GM18517 (cell line): Measurements from ENCODE around the gene TXNRD3.

ENCODE experiments used
- ATAC-seq: cut with Tn5 transposase; IDR thresholded peaks from one replicate; pipeline ENCODE4 v1.9.1; 2021; ENCODE audit warnings: mild to moderate bottlenecking, moderate library complexity; ENCODE audit not compliant: unreplicated experiment

Gene TXNRD3

GRCh38 chr3:126672741-126673140 is 17.8 kb upstream of the TXNRD3 start:
- ATAC-seq: no peak

DNA sequence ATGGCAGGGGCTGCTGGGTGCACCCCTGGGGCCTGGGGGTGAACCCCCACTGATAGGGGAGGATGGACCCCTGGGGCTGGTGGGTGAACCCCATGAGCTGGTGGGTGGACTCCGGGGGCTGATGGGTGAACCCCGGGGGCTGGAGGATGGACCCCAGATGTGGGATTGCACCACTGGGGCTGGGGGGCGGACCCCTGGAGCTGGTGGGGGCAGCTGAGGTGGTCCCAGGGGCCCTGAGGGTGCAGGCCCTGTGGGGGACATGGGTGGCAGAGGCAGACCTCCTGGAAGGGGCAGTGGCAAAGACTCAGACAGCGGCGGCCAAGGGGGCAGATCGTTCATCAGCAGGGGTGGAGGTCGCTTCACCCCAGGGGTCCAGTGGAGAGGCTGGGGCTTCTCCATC is 17.4 kb upstream of the TXNRD3 start:
- no peak for ATAC-seq

GRCh38 chr3:126671521-126671920 is 16.6 kb upstream of the TXNRD3 start:
- no peak for ATAC-seq

DNA sequence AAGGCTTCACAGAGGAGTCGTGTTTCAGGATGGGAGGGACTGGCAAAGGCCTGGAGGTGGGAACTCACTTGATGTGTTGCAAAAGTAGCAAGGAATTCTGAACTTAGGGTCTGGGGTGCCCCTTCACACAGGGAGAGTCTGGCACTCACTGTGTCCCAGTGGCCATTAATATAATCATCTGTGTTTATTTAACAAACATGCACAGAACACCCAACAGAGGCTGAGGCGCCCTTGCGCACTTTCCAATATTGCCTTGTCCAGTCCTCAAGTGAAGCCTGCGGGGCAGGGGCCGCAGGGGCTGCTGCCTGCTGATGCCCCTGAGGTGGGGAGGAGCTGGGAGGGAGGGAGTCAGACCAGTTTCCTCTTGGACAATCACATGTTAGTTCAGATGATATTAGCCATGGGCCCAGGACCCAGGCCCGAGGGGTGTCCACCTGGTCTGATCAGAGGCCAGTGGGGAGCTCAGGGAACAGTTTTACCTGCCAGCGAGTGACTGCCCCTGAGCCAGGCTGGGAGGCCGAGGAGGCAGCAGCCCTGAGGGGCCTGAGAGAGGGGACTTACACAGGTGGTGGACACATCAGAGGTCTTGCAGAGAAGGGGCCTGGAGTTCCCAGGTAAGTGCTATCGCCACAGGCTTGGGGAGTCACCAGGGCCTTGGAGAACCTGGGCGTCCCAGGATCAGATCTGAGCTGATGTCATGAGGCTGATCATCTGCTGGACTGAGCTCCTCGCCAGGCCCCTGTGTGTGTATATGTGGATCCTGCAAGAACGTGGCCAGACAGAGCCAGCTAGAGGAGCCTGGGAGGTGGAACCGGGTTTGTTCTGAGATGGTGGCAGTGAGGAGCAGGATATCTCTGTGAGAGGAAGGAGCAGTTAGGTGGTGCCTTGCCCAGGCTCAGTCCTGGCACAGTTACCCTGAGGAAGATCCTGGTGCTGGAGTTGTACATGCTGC is 13.8 kb upstream of the TXNRD3 start:
- no peak for ATAC-seq

GRCh38 chr3:126667631-126668449 is 12.9 kb upstream of the TXNRD3 start:
- ATAC-seq: no peak

DNA sequence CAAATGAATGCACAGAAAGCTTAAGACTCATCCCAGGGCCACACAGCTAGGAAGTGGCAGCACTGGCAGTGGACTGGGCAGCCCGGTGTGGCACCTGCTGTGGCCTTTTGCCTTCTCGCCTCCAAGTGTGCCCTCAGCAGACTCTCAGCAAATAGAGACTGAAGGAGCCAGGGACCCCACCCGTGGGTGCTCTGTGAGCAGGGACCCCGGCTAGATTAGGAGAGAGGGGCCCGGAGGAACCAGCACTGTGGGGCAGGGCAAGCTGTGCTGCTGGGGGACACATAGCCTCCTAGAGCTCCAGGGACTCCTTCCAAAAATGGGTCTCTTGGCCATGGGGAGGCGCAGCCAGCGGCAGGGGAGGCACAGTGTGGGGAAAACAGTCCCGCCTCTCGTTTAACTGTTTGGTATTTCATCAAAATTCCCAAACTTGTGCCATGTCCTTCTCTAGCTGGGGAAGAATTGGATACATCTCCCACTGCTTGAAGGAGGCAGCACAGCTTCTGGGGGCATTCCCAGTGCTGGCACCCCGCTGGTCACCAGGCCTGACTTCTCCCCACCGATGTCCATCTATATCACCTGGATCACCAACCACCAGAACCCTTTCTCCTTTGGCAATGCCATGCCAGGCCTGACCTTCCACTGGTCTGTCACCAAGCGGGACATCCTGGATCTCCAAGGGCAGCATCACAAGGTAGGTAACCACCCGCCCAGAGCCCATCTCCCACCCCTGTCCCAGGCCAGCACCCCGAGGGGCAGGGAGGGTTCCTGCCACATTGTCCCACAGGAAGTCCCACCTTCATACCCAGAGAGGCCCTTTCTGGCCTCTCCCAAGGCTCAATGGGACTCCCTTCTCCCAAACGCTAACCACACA is 12.0 kb upstream of the TXNRD3 start:
- no peak for ATAC-seq

DNA sequence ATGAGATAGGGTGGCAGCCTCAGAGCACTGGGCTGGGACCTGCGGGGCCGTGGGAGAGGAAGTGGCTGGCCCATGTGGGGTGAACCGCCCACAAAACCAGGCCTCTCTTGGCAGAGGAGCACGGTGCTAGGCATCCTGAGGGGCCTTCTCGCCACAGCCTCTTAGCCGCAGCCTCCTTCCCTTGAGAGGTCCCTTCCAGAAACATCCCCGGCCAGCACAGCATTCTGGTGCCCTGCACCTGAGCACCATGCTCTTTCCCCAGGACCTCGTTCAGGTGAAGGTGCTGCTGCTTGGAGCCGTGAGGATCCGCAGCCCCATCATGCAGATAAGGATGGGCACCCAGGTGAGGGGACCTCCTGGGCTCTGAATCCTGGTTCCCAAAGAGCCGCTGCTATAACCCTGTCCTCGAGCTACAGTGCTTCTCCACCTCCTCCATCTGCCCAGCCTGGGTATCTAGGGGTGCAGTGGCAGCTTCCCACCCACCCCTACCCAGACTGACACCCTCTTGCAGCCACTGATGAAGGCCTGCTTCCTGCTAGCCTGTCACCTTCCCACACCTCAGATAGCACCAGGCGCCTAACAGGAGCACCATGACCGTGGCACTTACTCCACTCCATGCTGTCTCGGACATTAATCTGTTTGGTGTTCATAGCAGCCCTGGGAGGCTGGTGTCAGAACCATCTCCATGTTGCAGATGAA is 11.2 kb upstream of the TXNRD3 start:
- no peak for ATAC-seq

DNA sequence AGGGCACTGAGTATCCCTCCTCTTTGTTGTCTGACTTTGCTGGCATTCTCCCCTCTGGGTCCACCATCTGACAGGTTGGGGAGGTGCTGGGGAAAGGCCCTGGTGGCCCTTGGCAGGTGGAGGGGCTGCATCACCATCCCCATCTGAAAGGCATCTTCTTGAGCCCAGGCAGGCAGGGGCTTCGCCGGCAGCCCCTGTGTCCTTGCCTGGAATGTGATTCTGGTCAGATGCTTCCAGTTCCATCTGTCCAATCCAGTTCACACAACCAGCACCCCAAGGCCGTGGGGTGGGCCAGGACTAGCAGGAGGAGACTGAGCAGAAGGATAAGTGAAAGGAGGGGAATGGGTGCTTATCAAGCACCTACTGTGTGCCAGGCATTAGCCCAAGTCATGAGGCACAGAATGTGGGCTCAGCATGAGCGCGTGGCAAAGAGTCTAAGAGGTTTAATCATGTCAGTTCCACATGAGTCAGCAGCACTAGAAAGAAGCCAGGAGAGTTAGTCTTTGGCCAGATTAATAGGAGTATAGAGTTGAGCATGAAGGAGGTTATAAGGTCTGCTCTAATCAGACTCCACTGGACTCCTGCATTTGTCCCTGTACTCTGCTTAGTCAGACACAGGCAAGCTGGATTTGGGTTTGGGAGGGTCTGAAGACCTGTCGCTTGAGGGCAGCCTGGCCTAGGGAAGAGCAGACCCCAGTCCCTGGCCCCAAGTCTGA is 10.5 kb upstream of the TXNRD3 start:
- no peak for ATAC-seq

DNA sequence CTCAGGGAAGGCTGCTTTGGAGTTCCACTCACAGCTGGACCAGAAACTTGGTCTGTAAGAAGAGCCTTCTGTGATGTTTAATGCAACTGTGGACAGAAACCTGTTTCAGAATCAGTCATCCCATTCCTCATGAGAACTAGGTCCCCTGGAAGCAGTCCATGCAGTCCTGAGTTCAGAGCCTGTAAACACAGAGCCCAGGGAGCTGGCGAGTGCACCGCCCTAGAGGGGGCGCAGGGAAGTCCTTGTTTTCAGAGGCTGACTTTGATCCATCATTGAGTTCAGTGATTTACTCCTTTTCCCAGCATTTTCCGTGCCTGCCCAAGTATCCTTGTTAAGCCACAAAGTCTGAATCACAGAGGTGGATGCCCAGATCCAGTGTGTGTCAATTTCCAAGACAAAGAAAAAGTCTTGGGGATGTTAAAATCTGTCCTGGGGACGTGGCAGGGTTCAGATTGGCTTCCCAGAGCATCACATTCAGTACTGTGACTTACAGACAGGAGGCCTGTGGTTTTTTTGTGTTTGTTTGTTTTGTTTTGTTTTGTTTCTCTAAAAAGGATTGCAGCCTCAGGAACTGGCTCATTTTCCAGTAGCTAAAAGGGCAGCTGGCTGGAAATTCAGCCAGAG is 9.8 kb upstream of the TXNRD3 start:
- no peak for ATAC-seq

GRCh38 chr3:126663750-126664149 is 8.8 kb upstream of the TXNRD3 start:
- no peak for ATAC-seq

DNA sequence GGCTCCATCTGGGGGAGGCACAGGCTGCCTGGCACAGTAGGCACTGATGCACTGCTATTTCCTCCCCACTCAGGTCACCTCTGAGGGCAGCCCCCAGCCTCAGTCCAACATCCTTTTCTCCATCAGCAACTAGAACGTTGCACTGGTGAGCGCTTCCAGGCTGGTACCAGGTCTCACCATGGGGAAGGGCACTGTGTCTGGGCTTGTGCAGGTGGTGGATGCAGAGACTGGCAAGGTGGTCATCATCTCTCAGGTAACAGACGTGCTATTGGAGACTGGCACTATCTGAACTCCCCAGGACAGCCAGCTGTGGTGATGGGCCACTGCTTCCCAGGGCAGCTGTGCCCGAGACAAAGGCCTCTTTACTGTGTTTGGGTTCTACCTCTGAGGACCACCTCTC is 8.3 kb upstream of the TXNRD3 start:
- no peak for ATAC-seq

GRCh38 chr3:126661532-126662364 is 6.8 kb upstream of the TXNRD3 start:
- no peak for ATAC-seq

- ATAC-seq: no peak
Observed at GRCh38 chr3:126659915-126660886, 5.3 kb upstream of the TXNRD3 start.

GRCh38 chr3:126658584-126658983 is 3.7 kb upstream of the TXNRD3 start:
- ATAC-seq: no peak

- no peak for ATAC-seq
Observed at GRCh38 chr3:126657901-126658300, 3.0 kb upstream of the TXNRD3 start.

- no peak for ATAC-seq
Observed at GRCh38 chr3:126656371-126657134, 1.6 kb upstream of the TXNRD3 start.
